Astrocyte (in vitro differentiated cells and primary cell): ENCODE measurements around the gene ATP6V0D1. TPM values are rescaled to one million over a fixed set of nuclear protein-coding genes. Genes with fewer than 3 reads are reported as not detected.

Source experiments
- DNase-seq: peaks from one replicate; pipeline ENCODE4 v3.0.0-alpha.2; 2010; ENCODE audit warnings: low read depth
- FAIRE-seq: peaks from 2 replicates; lab custom pipeline; 2011; peaks lifted over from hg19 to GRCh38; lab: Jason Lieb, UNC
- H2AFZ ChIP-seq: 2 replicates; pipeline ENCODE4 v1.6.0; 2012; ENCODE audit warnings: low read depth, low read length, inconsistent platforms
- H3K27ac ChIP-seq: 2 replicates; pipeline ENCODE4 v1.5.1; 2011; ENCODE audit warnings: low read depth, low read length, inconsistent platforms
- H3K27me3 ChIP-seq: 2 replicates; pipeline ENCODE4 v1.6.0; 2011; ENCODE audit warnings: low read length, inconsistent platforms; ENCODE audit not compliant: insufficient read depth
- H3K36me3 ChIP-seq: 2 replicates; pipeline ENCODE4 v1.5.1; 2011; ENCODE audit warnings: low read length, inconsistent platforms; ENCODE audit not compliant: insufficient read depth
- H3K4me1 ChIP-seq: 2 replicates; pipeline ENCODE4 v1.5.1; 2011; ENCODE audit warnings: low read length, inconsistent platforms; ENCODE audit not compliant: insufficient read depth
- H3K4me2 ChIP-seq: 2 replicates; pipeline ENCODE4 v1.6.0; 2012; ENCODE audit warnings: low read length, inconsistent platforms
- H3K4me3 ChIP-seq: 2 replicates; pipeline ENCODE4 v1.5.1; 2011; ENCODE audit warnings: low read depth, mild to moderate bottlenecking, low read length, inconsistent platforms; ENCODE audit not compliant: insufficient read depth
- H3K79me2 ChIP-seq: 2 replicates; pipeline ENCODE4 v1.6.0; 2012; ENCODE audit warnings: mild to moderate bottlenecking, low read length, inconsistent platforms; ENCODE audit not compliant: insufficient read depth
- H3K9ac ChIP-seq: 2 replicates; pipeline ENCODE4 v1.6.0; 2012; ENCODE audit warnings: mild to moderate bottlenecking, low read length, inconsistent platforms
- H3K9me3 ChIP-seq: 2 replicates; pipeline ENCODE4 v1.5.1; 2012; ENCODE audit warnings: low read depth, mild to moderate bottlenecking, low read length, inconsistent platforms; ENCODE audit not compliant: insufficient read depth
- H4K20me1 ChIP-seq: 2 replicates; pipeline ENCODE4 v1.6.0; 2012; ENCODE audit warnings: low read length, inconsistent platforms; ENCODE audit not compliant: insufficient read depth
- H3K27ac Mint-ChIP-seq: one replicate; pipeline ENCODE4 v1.8.0; 2021; ENCODE audit warnings: mild to moderate bottlenecking, mixed read lengths; ENCODE audit not compliant: unreplicated experiment
- H3K27me3 Mint-ChIP-seq: one replicate; pipeline ENCODE4 v1.8.0; 2021; ENCODE audit warnings: low read depth, mixed read lengths; ENCODE audit not compliant: unreplicated experiment
- H3K36me3 Mint-ChIP-seq: one replicate; pipeline ENCODE4 v1.8.0; 2021; ENCODE audit warnings: low read depth, mixed read lengths; ENCODE audit not compliant: unreplicated experiment
- H3K4me1 Mint-ChIP-seq: one replicate; pipeline ENCODE4 v1.8.0; 2021; ENCODE audit warnings: low read depth, mixed read lengths; ENCODE audit not compliant: unreplicated experiment
- H3K4me3 Mint-ChIP-seq: one replicate; pipeline ENCODE4 v1.8.0; 2021; ENCODE audit warnings: mild to moderate bottlenecking, moderate library complexity, mixed read lengths; ENCODE audit not compliant: unreplicated experiment
- H3K9me3 Mint-ChIP-seq: one replicate; pipeline ENCODE4 v1.8.0; 2021; ENCODE audit warnings: mild to moderate bottlenecking, mixed read lengths; ENCODE audit not compliant: unreplicated experiment
- EZH2 ChIP-seq: IDR thresholded peaks from 2 replicates; pipeline ENCODE4 v1.6.1; 2012; ENCODE audit warnings: mild to moderate bottlenecking, low read length, inconsistent platforms; ENCODE audit not compliant: insufficient read depth
- total RNA-seq: library from RNA; stranded (reverse); gene quantifications from 2 replicates; pipeline ENCODE4 v1.2.1, GENCODE V29; 2021
- TF ChIP-seq, protein P1 (sequence below): IDR thresholded peaks from 2 replicates; pipeline ENCODE4 v1.5.1; 2011; ENCODE audit warnings: low read depth, mild to moderate bottlenecking, inconsistent platforms, low read length, moderate library complexity; ENCODE audit not compliant: insufficient read depth

Gene ATP6V0D1
- total RNA-seq, 1 donor from 2014 or later: 114 TPM

DNA sequence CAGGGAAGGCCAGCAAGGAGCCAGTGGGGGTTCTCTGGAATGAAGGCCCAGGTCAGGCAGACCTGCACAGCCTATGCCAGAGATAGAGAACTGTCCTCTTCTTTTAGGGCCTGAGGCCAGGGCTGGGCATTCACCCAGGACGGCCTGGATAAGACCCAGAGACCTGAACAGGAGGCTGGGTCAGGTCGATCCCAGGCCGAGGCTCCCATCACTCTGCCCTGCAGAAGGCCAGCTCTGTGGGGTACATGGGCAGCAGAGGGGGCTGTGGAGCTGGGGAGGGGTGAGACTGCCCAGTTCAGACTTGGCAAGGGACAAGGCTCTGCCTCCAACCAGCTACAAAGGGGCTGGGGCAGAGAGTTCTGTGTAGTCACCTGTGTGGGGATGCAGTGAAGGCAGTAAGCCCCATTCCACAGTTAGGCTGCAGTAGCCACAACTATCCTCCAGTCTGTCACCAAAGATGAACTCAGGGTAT lies 35.5 kb downstream of the ATP6V0D1 start:
- FAIRE-seq (no peak), DNase-seq (no peak)
- H3K4me1 ChIP-seq: peaks cover 6% of the 10 kb centered on the region
- H3K9me3 Mint-ChIP-seq: no peaks in the 10 kb centered on the region
- no peaks in the 10 kb centered on the region for H3K36me3 ChIP-seq
- no peak overlapping the region for H3K27ac Mint-ChIP-seq
- no peaks in the 10 kb centered on the region for H3K27me3 ChIP-seq
- H3K36me3 Mint-ChIP-seq: peaks cover 22% of the 10 kb centered on the region
- H3K9ac ChIP-seq: peak overlapping the region; percentile 31
- no peak overlapping the region for H3K4me3 Mint-ChIP-seq
- H3K9me3 ChIP-seq: no peaks in the 10 kb centered on the region
- no peak overlapping the region for H3K4me3 ChIP-seq
- H3K4me1 Mint-ChIP-seq: peaks cover 13% of the 10 kb centered on the region
- no peak overlapping the region for H3K4me2 ChIP-seq
- TF ChIP-seq, protein P1, sequence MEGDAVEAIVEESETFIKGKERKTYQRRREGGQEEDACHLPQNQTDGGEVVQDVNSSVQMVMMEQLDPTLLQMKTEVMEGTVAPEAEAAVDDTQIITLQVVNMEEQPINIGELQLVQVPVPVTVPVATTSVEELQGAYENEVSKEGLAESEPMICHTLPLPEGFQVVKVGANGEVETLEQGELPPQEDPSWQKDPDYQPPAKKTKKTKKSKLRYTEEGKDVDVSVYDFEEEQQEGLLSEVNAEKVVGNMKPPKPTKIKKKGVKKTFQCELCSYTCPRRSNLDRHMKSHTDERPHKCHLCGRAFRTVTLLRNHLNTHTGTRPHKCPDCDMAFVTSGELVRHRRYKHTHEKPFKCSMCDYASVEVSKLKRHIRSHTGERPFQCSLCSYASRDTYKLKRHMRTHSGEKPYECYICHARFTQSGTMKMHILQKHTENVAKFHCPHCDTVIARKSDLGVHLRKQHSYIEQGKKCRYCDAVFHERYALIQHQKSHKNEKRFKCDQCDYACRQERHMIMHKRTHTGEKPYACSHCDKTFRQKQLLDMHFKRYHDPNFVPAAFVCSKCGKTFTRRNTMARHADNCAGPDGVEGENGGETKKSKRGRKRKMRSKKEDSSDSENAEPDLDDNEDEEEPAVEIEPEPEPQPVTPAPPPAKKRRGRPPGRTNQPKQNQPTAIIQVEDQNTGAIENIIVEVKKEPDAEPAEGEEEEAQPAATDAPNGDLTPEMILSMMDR: no peak
- no peak for TF ChIP-seq EZH2
- H3K27ac ChIP-seq: no peak overlapping the region
- H4K20me1 ChIP-seq: peaks cover 92% of the 10 kb centered on the region
- no peaks in the 10 kb centered on the region for H3K27me3 Mint-ChIP-seq
- H2AFZ ChIP-seq: no peak overlapping the region
- H3K79me2 ChIP-seq: peaks cover 4% of the 10 kb centered on the region

DNA sequence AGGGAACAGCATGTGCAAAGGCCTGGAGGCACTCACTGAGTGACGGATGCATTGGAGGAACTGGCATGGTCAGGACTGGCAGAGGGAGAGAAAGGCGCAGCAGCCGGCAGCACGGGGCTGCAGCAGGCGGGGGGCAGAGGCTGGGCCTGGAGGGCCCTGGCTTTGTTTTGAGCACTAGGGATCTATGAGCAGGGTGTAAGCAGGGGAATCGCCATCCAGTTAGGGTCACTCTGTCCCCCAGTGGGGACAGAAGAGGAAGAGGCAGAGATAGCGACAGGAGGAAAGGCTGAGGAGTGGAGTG lies 35.9 kb downstream of the ATP6V0D1 start:
- no peak overlapping the region for H3K4me3 Mint-ChIP-seq
- peaks cover 20% of the 10 kb centered on the region for H3K36me3 Mint-ChIP-seq
- Histone ChIP-seq H3K9ac (peak overlapping the region; percentile 31), H3K4me3 (no peak overlapping the region), H3K36me3 (no peaks in the 10 kb centered on the region), H3K79me2 (peaks cover 4% of the 10 kb centered on the region), H3K4me2 (peak overlapping the region; percentile 13), H2AFZ (no peak overlapping the region), H3K27me3 (no peaks in the 10 kb centered on the region), H3K4me1 (peaks cover 6% of the 10 kb centered on the region), H4K20me1 (peaks cover 92% of the 10 kb centered on the region), H3K27ac (no peak overlapping the region), H3K9me3 (no peaks in the 10 kb centered on the region)
- no peaks in the 10 kb centered on the region for H3K27me3 Mint-ChIP-seq
- no peaks in the 10 kb centered on the region for H3K9me3 Mint-ChIP-seq
- FAIRE-seq: no peak
- no peak for DNase-seq
- TF ChIP-seq, protein P1: no peak
- TF ChIP-seq EZH2: no peak
- H3K4me1 Mint-ChIP-seq: peaks cover 13% of the 10 kb centered on the region
- H3K27ac Mint-ChIP-seq: no peak overlapping the region

DNA sequence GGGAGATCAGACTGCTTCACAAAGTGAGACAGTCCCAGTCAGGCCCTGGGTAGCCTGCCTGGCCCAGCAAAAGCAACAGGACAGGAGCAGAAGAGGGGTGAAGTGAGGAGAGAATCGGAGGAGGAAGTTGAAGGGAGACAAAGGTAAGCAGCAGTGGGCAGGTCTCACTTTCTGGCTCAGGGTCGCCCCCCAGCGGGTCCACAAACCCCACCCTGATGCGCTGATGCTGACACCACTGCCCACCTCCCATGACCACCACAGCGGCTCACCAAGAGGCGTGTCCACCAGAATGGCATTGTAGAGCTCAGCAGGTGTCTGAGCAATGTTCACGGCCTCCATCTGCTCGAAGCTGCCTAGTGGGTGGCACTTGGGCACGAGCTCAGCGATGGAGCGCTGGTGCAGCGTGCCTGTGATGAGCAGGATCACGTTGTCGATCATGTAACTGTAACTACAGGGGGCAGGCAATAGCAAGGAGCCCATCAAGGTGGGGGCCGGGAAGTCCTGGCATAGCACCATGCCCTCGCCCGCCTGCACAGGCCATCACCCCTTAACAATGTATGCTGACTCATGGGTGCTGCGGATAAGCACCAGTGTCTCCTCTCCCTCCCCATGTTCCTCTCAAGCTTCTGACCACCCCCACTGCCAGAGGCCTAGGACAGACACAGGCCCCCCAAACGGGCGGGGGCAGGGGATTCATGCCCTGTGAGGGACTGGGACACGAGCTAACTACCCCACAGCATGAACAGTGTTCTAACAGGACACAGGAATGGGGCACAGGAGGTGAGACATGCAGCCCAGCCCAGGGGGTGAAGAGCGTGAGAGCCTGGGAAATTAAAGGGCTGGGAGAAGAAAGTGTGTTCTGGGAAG lies 36.5 kb downstream of the ATP6V0D1 start:
- no peak overlapping the region for H3K4me3 Mint-ChIP-seq
- FAIRE-seq (no peak), DNase-seq (no peak)
- Histone ChIP-seq H3K36me3 (no peaks in the 10 kb centered on the region), H4K20me1 (peaks cover 88% of the 10 kb centered on the region), H3K27ac (no peak overlapping the region), H3K4me1 (peaks cover 6% of the 10 kb centered on the region), H3K4me2 (peak overlapping the region; percentile 13), H3K9me3 (no peaks in the 10 kb centered on the region), H3K27me3 (no peaks in the 10 kb centered on the region), H3K4me3 (no peak overlapping the region), H2AFZ (no peak overlapping the region), H3K79me2 (peaks cover 4% of the 10 kb centered on the region), H3K9ac (peak overlapping the region; percentile 31)
- no peak overlapping the region for H3K27ac Mint-ChIP-seq
- H3K9me3 Mint-ChIP-seq: no peaks in the 10 kb centered on the region
- H3K4me1 Mint-ChIP-seq: peaks cover 13% of the 10 kb centered on the region
- H3K36me3 Mint-ChIP-seq: peaks cover 16% of the 10 kb centered on the region
- H3K27me3 Mint-ChIP-seq: no peaks in the 10 kb centered on the region
- TF ChIP-seq, protein P1: no peak
- TF ChIP-seq EZH2: no peak
